Measurements from ENCODE around the gene LHFPL3. TPM values are rescaled to one million over a fixed set of nuclear protein-coding genes. Genes with fewer than 3 reads are reported as not detected.

Gene LHFPL3
- total RNA-seq, 2 donors from 2014 or later, result not detected

- no peak overlapping the region for H3K4me3 ChIP-seq
- no peak for TF ChIP-seq CTCF (IDR thresholded peaks at IDR 0.05)
- H3K4me1 ChIP-seq, result peaks cover 0 to 9% of the 10 kb centered on the region in 2 donors
- no peaks in the 10 kb centered on the region for H3K9me3 ChIP-seq
- peak overlapping the region in 1 of 2 donors; percentile 64 for H3K27ac ChIP-seq
- H3K27me3 ChIP-seq, result no peaks in the 10 kb centered on the region
- no peak for DNase-seq (ENCODE audit: low spot score)
- no peaks in the 10 kb centered on the region for H3K36me3 ChIP-seq
Measured at GRCh38 chr7:104950006-104950405, 621.6 kb downstream of the LHFPL3 start.

GRCh38 chr7:104950754-104951153, 622.4 kb downstream of the LHFPL3 start:
- no peaks in the 10 kb centered on the region for H3K27me3 ChIP-seq
- peak overlapping the region; percentile 44 to 64 for H3K27ac ChIP-seq
- no peak overlapping the region for H3K4me3 ChIP-seq
- H3K9me3 ChIP-seq, result no peaks in the 10 kb centered on the region
- H3K4me1 ChIP-seq, result peaks cover 0 to 3% of the 10 kb centered on the region in 2 donors
- TF ChIP-seq CTCF (IDR thresholded peaks at IDR 0.05), result no peak
- no peak for DNase-seq (ENCODE audit: low spot score)
- no peaks in the 10 kb centered on the region for H3K36me3 ChIP-seq

- Histone ChIP-seq H3K9me3 (no peaks in the 10 kb centered on the region), H3K27ac (peak overlapping the region; percentile 44 to 64), H3K36me3 (no peaks in the 10 kb centered on the region), H3K4me3 (no peak overlapping the region), H3K4me1 (no peaks in the 10 kb centered on the region), H3K27me3 (no peaks in the 10 kb centered on the region)
- peak; percentile 83 for DNase-seq (ENCODE audit: low spot score)
- TF ChIP-seq CTCF (IDR thresholded peaks at IDR 0.05), result no peak
Measured at GRCh38 chr7:104951546-104951945, 623.1 kb downstream of the LHFPL3 start.

- peaks cover 0 to 10% of the 10 kb centered on the region in 2 donors for H3K4me1 ChIP-seq
- H3K27me3 ChIP-seq, result no peaks in the 10 kb centered on the region
- TF ChIP-seq CTCF (IDR thresholded peaks at IDR 0.05), result no peak
- no peaks in the 10 kb centered on the region for H3K9me3 ChIP-seq
- no peak for DNase-seq (ENCODE audit: low spot score)
- H3K36me3 ChIP-seq, result no peaks in the 10 kb centered on the region
- no peak overlapping the region for H3K4me3 ChIP-seq
- peak overlapping the region in 1 of 2 donors; percentile 2 for H3K27ac ChIP-seq
Measured at GRCh38 chr7:104955276-104955675, 626.9 kb downstream of the LHFPL3 start.

Other genes starting within 250 kb of the LHFPL3 start
- 10 to 100 TPM in 1 of 2 donors, 1 to 10 TPM in 1; 5.5 to 11.9 TPM for gene ORC5, start 120.6 kb upstream of the LHFPL3 start, total RNA-seq